Thyroid gland (tissue), 4 donors: Measurements from ENCODE around the gene ARL6.

Experiments used
- CTCF ChIP-seq, 6 experiments: fragments of 200-600 bp in 3 of 6; fragments of 450-650 bp in 3 of 6; sonication (generic) in 3 of 6; IDR thresholded peaks; one replicate each; pipeline ENCODE4 v1.5.1; 2016 to 2019; ENCODE audit warnings: antibody characterized with exemption in 6 of 6, mild to moderate bottlenecking in 2 of 6, inconsistent platforms in 1 of 6, moderate library complexity in 1 of 6
- POLR2A ChIP-seq, 2 donors: fragments of 450-650 bp; IDR thresholded peaks; one replicate each; pipeline ENCODE4 v1.6.1; 2017; ENCODE audit warnings: antibody characterized with exemption in 2 of 2, mild to moderate bottlenecking in 2 of 2, moderate library complexity in 1 of 2

DNA sequence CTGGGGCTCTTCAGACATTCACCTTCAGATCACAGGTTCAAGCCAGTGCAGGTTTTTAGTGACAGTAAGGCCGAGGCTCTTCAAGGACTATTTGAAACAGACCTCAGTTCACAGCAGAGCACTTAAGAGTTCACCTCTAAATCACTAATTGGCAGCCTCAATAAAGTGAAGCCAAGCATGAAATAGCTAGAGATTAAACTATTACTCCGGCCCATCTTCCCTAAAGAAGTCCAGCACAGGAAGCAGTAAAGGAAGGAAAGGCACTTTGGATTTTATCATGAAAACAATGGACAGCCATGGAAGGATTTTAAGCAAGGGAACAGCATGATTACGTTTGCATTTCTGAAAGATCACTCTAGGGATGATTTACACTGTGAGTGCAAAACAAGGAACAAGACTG, 27.6 kb upstream of the ARL6 start:
- TF ChIP-seq CTCF (IDR thresholded peaks at IDR 0.05) (no peak), POLR2A (IDR thresholded peaks at IDR 0.05) (no peak)
